ENCODE measurements around the gene CLTC.

CLTC gene

DNA sequence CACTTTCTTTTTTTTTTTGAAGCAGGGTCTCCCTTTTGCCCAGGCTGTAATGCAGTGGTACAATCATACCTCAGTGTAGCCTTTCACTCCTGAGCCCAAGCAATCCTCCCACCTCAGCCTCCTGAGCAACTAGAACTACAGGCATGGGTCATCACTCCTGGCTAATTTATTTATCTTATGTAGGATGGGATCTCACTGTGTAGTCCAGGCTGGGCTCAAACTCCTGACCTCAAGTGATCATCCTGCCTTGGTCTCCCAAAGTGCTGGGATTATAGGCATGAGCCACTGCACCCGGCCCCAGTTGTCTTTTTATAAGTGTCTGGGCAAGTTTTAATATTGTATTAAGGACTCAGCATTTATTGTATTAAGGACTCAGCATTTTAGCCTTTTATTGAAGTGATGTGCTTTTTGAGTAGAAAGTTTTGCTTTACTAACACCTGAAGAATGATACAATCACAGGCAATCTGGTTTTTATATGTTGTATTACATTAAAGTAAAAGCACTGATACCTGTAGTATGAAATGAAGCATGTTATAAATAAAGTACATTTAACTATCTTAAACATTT, 110.7 kb downstream of the CLTC start:
- DNase-seq, result no peak

DNA sequence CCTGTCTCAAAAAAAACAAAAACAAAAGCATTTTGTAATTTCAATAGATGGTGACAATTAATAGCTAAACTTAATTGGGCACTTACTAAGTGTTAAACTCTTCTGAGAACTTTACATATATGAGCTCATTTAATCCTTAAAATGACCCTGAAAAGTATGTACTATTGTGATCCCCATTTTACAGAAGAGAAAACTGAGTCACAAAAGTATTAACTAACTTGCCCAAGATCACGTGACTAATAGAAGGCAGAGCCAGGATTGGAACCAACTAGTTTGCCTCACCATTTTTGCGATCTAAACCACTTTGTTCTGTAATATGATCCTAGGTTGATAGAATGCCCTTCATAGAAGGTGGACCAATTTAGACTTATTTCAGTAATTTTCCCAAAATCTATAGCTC, 114.0 kb downstream of the CLTC start:
- no peak for DNase-seq

DNA sequence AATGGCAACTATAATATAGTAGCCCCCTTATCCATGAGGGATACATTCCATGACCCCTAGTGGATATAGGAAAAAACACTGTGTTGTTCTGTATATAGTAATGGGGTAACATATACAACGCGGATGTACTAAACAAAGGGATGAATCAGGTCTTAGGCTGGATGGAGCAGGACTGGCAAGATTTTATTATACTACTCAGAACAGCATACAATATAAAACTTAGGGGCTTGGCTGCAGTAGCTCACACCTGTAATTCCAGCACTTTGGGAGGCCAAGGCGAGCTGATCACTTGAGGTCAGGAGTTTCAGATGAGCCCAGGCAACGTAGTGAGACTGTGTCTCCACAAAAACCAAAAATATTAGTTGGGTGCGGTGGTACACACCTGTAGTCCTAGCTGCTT, 114.5 kb downstream of the CLTC start:
- DNase-seq, result no peak

DNA sequence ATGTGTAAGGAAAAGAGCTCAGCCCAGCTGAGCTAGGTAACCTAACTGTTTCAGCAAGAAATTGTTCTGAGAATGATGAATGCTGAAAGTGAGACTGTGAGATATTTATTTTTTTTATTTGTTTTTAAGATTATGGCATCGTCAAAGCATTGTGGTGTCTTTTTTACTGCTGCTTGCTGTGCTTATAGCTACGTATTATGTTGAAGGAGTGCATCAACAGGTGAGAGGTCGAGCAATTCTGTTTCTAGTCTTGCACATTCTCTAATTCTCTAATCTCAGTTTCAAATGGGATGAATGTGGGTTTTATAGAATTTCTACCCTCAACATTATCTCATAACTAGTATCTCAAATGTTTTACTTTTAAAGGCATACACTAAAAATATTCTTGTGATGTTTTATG, 117.6 kb downstream of the CLTC start:
- DNase-seq, result no peak

DNA sequence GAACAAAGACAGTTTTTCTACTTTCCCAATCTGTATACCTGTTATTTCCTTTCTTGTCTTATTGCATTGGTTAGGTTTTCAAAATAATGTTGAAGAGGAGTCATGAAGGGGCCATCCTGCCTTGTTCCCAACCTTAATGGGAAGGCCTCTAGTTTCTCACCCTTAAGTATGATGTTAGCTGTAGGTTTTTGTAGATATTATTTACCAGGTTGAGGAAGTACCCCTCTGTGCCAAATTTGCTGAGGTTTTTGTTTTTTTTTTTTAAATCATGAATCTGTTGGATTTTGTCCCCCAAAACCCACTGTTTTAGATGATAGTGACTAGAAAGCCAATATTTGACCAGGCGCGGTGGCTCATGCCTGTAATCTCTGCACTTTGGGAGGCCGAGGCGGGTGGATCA, 124.1 kb downstream of the CLTC start:
- DNase-seq, result no peak

DNA sequence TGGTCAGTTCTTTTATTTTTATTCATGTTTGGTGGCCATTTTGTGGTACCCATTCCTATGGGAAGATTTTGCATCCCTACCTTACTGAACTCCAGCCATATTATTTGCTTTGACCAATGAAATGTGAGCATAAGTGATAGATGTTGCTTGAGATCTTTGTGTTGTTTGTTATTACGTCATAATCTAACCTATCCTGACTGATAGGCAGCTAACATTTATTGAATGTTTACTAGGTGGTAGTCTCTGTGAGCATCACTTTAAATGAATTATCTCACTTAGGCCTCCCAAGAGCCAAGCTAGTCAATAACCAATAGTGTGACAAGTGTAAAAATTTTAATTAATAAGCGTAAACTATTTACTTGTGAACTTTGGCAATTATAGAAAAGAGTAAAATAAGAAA, 125.3 kb downstream of the CLTC start:
- DNase-seq, result no peak

All from fibroblast of upper back skin (primary cell).